GM12878 (cell line): ENCODE results near the gene CNIH2. TPM values are rescaled to one million over a fixed set of nuclear protein-coding genes. Genes with fewer than 3 reads are reported as not detected.
A peak's percentile ranks its signal among the peaks of the same experiment; 100 is the strongest.

Experiments
- DPF2 ChIP-seq: fragments of 450-650 bp; IDR thresholded peaks from 2 replicates; pipeline ENCODE4 v1.6.1; 2017; ENCODE audit warnings: mild to moderate bottlenecking
- KLF5 ChIP-seq: fragments of 450-650 bp; IDR thresholded peaks from 2 replicates; pipeline ENCODE4 v1.6.1; 2014; ENCODE audit warnings: mild to moderate bottlenecking; ENCODE audit not compliant: partially characterized antibody
- MEF2B ChIP-seq: fragments of 450-650 bp; IDR thresholded peaks from 2 replicates; pipeline ENCODE4 v1.6.1; 2018; ENCODE audit warnings: mild to moderate bottlenecking, moderate library complexity; ENCODE audit not compliant: partially characterized antibody, poor library complexity, severe bottlenecking
- MXI1 ChIP-seq: fragments of 150-350 bp; IDR thresholded peaks from 2 replicates; pipeline ENCODE4 v1.6.1; 2011; ENCODE audit warnings: low read depth, mild to moderate bottlenecking, inconsistent platforms, low read length, improper control_type of control experiment
- MYC ChIP-seq: IDR thresholded peaks from 2 replicates; pipeline ENCODE4 v1.6.1; 2011; ENCODE audit warnings: mild to moderate bottlenecking, low read length, moderate library complexity, inconsistent platforms; ENCODE audit not compliant: insufficient read depth, insufficient replicate concordance, insufficient read length, severe bottlenecking
- NR2C1 ChIP-seq: fragments of 450-650 bp; IDR thresholded peaks from 2 replicates; pipeline ENCODE4 v1.6.1; 2017; ENCODE audit warnings: antibody characterized with exemption, mild to moderate bottlenecking, moderate library complexity
- POLR2A ChIP-seq: IDR thresholded peaks from 2 replicates; pipeline ENCODE4 v1.6.1; 2011; ENCODE audit warnings: low read depth, mild to moderate bottlenecking, low read length
- ZNF622 ChIP-seq: fragments of 450-650 bp; IDR thresholded peaks from 2 replicates; pipeline ENCODE4 v1.6.1; 2017; ENCODE audit warnings: mild to moderate bottlenecking, inconsistent platforms
- polyA plus RNA-seq, 11 experiments: library from polyadenylated mRNA; depleted of rRNA in 4 of 11; unstranded in 6 of 11; stranded (reverse) in 5 of 11; fragments of >200 nt; fragmentation: Nextera tagmentation in 4 of 11; fragmentation: Illumina TruSeq in 1 of 11; extraction: Ambion mirVana in 4 of 11; extraction: Trizol in 1 of 11; gene quantifications; 1 replicate in 1 of 11; 2 replicates in 10 of 11; pipeline versions ENCODE4 v1.2.1 to v1.2.3, GENCODE V29; 2011 to 2016; ENCODE audit warnings: inconsistent platforms in 2 of 11, missing spikeins in 2 of 11, low read depth in 1 of 11
- total RNA-seq, 4 experiments: library from RNA; depleted of rRNA in 3 of 4; stranded (reverse); fragments of >200 nt in 3 of 4; fragmentation: Illumina TruSeq in 1 of 4; extraction: Trizol in 1 of 4; gene quantifications; 2 replicates each; pipeline versions ENCODE4 v1.2.1 to v1.2.3, GENCODE V29; 2013 to 2021
- TF ChIP-seq, protein P1 (sequence below): IDR thresholded peaks from 2 replicates; pipeline ENCODE4 v1.6.1; 2011; ENCODE audit warnings: borderline replicate concordance, low read depth, mild to moderate bottlenecking, moderate library complexity, low read length; ENCODE audit not compliant: insufficient read depth, poor library complexity, severe bottlenecking
- TF ChIP-seq, protein P2 (sequence below): fragments of 450-650 bp; formaldehyde crosslinking; IDR thresholded peaks from 2 replicates; pipeline ENCODE4 v1.4.0; 2020; ENCODE audit warnings: mild to moderate bottlenecking, moderate library complexity
- TF ChIP-seq, protein P3 (sequence below): fragments of 450-650 bp; IDR thresholded peaks from 2 replicates; pipeline ENCODE4 v1.6.1; 2014; ENCODE audit warnings: mild to moderate bottlenecking
- TF ChIP-seq, protein P4 (sequence below): fragments of 450-650 bp; IDR thresholded peaks from 2 replicates; pipeline ENCODE4 v1.6.1; 2017; ENCODE audit warnings: mild to moderate bottlenecking, moderate library complexity
- TF ChIP-seq, protein P5 (sequence below): fragments of 450-650 bp; IDR thresholded peaks from 2 replicates; pipeline ENCODE4 v1.6.1; 2016; ENCODE audit warnings: mild to moderate bottlenecking

Gene CNIH2
- total and polyA plus RNA-seq, 10 of the 15 experiments (the other 5 are each of a cell fraction or from before 2014, with no cell fraction given) = 0.07 to 1.3 (median 0.68) TPM; not detected in 2

DNA sequence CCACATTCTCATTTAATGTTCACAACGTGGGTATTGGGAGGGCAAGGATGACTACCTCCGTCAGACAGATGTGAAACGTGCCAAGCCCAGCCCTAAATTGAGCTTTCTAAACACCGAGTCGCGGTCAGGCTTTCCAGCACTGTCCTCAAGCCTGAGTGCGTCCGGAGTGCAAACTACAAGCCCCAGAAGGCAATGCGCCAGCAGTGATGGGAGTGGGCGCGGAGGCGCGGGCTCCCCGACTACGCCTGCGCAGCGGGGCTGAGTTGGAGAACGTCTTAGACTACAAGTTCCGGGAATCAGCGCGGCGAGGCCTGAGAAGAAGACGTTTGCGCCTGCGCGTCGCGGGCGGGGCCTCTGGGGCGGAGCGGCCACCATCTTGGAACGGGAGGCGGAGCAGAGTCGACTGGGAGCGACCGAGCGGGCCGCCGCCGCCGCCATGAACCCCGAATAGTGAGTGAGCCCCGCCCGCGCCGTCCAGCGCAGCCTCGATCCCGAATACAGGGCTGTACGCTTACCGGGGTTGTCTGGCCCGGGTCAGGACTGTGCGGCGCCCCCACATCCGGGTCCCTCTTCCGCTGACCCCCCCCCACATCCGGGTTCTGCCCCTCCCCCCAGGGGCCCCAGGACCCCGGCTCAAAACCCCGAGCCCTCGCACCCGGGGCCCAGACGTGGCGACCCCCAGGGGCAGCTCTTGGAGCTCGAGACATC, 9.6 kb upstream of the CNIH2 start, which contains the start of gene RAB1B (continued):
- TF ChIP-seq, protein P1, sequence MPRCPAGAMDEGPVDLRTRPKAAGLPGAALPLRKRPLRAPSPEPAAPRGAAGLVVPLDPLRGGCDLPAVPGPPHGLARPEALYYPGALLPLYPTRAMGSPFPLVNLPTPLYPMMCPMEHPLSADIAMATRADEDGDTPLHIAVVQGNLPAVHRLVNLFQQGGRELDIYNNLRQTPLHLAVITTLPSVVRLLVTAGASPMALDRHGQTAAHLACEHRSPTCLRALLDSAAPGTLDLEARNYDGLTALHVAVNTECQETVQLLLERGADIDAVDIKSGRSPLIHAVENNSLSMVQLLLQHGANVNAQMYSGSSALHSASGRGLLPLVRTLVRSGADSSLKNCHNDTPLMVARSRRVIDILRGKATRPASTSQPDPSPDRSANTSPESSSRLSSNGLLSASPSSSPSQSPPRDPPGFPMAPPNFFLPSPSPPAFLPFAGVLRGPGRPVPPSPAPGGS = peak; percentile 6
- TF ChIP-seq NR2C1 (peak; percentile 60), ZNF622 (no peak), MEF2B (no peak), MXI1 (peak; percentile 75), POLR2A (peak; percentile 75), DPF2 (peak; percentile 55; the same call in 1 of the 2 replicates), KLF5 (no peak), MYC (no peak)
- TF ChIP-seq, protein P2, sequence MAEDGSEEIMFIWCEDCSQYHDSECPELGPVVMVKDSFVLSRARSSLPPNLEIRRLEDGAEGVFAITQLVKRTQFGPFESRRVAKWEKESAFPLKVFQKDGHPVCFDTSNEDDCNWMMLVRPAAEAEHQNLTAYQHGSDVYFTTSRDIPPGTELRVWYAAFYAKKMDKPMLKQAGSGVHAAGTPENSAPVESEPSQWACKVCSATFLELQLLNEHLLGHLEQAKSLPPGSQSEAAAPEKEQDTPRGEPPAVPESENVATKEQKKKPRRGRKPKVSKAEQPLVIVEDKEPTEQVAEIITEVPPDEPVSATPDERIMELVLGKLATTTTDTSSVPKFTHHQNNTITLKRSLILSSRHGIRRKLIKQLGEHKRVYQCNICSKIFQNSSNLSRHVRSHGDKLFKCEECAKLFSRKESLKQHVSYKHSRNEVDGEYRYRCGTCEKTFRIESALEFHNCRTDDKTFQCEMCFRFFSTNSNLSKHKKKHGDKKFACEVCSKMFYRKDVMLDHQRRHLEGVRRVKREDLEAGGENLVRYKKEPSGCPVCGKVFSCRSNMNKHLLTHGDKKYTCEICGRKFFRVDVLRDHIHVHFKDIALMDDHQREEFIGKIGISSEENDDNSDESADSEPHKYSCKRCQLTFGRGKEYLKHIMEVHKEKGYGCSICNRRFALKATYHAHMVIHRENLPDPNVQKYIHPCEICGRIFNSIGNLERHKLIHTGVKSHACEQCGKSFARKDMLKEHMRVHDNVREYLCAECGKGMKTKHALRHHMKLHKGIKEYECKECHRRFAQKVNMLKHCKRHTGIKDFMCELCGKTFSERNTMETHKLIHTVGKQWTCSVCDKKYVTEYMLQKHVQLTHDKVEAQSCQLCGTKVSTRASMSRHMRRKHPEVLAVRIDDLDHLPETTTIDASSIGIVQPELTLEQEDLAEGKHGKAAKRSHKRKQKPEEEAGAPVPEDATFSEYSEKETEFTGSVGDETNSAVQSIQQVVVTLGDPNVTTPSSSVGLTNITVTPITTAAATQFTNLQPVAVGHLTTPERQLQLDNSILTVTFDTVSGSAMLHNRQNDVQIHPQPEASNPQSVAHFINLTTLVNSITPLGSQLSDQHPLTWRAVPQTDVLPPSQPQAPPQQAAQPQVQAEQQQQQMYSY (CRISPR knock-in tag) = no peak
- TF ChIP-seq, protein P3, sequence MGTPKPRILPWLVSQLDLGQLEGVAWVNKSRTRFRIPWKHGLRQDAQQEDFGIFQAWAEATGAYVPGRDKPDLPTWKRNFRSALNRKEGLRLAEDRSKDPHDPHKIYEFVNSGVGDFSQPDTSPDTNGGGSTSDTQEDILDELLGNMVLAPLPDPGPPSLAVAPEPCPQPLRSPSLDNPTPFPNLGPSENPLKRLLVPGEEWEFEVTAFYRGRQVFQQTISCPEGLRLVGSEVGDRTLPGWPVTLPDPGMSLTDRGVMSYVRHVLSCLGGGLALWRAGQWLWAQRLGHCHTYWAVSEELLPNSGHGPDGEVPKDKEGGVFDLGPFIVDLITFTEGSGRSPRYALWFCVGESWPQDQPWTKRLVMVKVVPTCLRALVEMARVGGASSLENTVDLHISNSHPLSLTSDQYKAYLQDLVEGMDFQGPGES = no peak
- TF ChIP-seq, protein P4, sequence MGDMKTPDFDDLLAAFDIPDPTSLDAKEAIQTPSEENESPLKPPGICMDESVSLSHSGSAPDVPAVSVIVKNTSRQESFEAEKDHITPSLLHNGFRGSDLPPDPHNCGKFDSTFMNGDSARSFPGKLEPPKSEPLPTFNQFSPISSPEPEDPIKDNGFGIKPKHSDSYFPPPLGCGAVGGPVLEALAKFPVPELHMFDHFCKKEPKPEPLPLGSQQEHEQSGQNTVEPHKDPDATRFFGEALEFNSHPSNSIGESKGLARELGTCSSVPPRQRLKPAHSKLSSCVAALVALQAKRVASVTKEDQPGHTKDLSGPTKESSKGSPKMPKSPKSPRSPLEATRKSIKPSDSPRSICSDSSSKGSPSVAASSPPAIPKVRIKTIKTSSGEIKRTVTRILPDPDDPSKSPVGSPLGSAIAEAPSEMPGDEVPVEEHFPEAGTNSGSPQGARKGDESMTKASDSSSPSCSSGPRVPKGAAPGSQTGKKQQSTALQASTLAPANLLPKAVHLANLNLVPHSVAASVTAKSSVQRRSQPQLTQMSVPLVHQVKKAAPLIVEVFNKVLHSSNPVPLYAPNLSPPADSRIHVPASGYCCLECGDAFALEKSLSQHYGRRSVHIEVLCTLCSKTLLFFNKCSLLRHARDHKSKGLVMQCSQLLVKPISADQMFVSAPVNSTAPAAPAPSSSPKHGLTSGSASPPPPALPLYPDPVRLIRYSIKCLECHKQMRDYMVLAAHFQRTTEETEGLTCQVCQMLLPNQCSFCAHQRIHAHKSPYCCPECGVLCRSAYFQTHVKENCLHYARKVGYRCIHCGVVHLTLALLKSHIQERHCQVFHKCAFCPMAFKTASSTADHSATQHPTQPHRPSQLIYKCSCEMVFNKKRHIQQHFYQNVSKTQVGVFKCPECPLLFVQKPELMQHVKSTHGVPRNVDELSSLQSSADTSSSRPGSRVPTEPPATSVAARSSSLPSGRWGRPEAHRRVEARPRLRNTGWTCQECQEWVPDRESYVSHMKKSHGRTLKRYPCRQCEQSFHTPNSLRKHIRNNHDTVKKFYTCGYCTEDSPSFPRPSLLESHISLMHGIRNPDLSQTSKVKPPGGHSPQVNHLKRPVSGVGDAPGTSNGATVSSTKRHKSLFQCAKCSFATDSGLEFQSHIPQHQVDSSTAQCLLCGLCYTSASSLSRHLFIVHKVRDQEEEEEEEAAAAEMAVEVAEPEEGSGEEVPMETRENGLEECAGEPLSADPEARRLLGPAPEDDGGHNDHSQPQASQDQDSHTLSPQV = no peak
- TF ChIP-seq, protein P5, sequence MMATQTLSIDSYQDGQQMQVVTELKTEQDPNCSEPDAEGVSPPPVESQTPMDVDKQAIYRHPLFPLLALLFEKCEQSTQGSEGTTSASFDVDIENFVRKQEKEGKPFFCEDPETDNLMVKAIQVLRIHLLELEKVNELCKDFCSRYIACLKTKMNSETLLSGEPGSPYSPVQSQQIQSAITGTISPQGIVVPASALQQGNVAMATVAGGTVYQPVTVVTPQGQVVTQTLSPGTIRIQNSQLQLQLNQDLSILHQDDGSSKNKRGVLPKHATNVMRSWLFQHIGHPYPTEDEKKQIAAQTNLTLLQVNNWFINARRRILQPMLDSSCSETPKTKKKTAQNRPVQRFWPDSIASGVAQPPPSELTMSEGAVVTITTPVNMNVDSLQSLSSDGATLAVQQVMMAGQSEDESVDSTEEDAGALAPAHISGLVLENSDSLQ = no peak
